ENCODE results near the gene ARSB. TPM values are rescaled to one million over a fixed set of nuclear protein-coding genes. Genes with fewer than 3 reads are reported as not detected.

ARSB gene
- total RNA-seq, 2 experiments from 2014 or later = 4.4 to 5.2 TPM

- no peak for ATAC-seq (ENCODE audit: poor library complexity)
- no peaks in the 10 kb centered on the region for H3K36me3 ChIP-seq (ENCODE audit: insufficient read depth, low read length)
- H3K4me3 ChIP-seq (ENCODE audit: low read length) = no peak overlapping the region
- no peak overlapping the region for H3K27ac ChIP-seq (ENCODE audit: low read depth in 1 of 2, low read length in 2 of 2)
- ChIA-PET POLR2A (no interaction called here), CTCF (no interaction called here)
- DNase-seq = no peak
- no peaks in the 10 kb centered on the region for H3K9me3 ChIP-seq (ENCODE audit: control insufficient read depth in 1 of 2, insufficient read depth in 1 of 2, low read length in 2 of 2)
- no peaks in the 10 kb centered on the region for H3K4me1 ChIP-seq (ENCODE audit: insufficient read depth, low read length)
- Mint-ChIP-seq H3K27ac (no peak overlapping the region), H3K4me3 (no peak overlapping the region), H3K4me1 (ENCODE audit: low read depth) (no peaks in the 10 kb centered on the region), H3K9me3 (no peaks in the 10 kb centered on the region), H3K27me3 (no peaks in the 10 kb centered on the region), H3K36me3 (ENCODE audit: low read depth) (no peaks in the 10 kb centered on the region)
- TF ChIP-seq CTCF (IDR thresholded peaks at IDR 0.05) = no peak
- no peaks in the 10 kb centered on the region for H3K27me3 ChIP-seq (ENCODE audit: control insufficient read depth in 1 of 2, insufficient read depth in 2 of 2, low read length in 2 of 2)
- intact Hi-C loops (cut with DNase I, micrococcal nuclease) = no loop called here
These were observed 173.2 kb downstream of the ARSB start for GRCh38 chr5:78811866-78812265.

GRCh38 chr5:78811121-78811817, 173.8 kb downstream of the ARSB start:
- H3K36me3 ChIP-seq (ENCODE audit: insufficient read depth, low read length) = no peaks in the 10 kb centered on the region
- H3K4me3 ChIP-seq (ENCODE audit: low read length) = no peak overlapping the region
- H3K27ac ChIP-seq (ENCODE audit: low read depth in 1 of 2, low read length in 2 of 2) = no peak overlapping the region
- no peaks in the 10 kb centered on the region for H3K9me3 ChIP-seq (ENCODE audit: control insufficient read depth in 1 of 2, insufficient read depth in 1 of 2, low read length in 2 of 2)
- H3K27me3 ChIP-seq (ENCODE audit: control insufficient read depth in 1 of 2, insufficient read depth in 2 of 2, low read length in 2 of 2) = no peaks in the 10 kb centered on the region
- ATAC-seq (ENCODE audit: poor library complexity) = no peak
- Mint-ChIP-seq H3K4me1 (ENCODE audit: low read depth) (no peaks in the 10 kb centered on the region), H3K27ac (no peak overlapping the region), H3K4me3 (no peak overlapping the region), H3K27me3 (no peaks in the 10 kb centered on the region), H3K9me3 (no peaks in the 10 kb centered on the region), H3K36me3 (ENCODE audit: low read depth) (no peaks in the 10 kb centered on the region)
- no peaks in the 10 kb centered on the region for H3K4me1 ChIP-seq (ENCODE audit: insufficient read depth, low read length)
- TF ChIP-seq CTCF (IDR thresholded peaks at IDR 0.05) = no peak
- ChIA-PET POLR2A (no interaction called here), CTCF (no interaction called here)
- DNase-seq = no peak
- intact Hi-C loops (cut with DNase I, micrococcal nuclease) = no loop called here

GRCh38 chr5:78810098-78810920, 174.8 kb downstream of the ARSB start:
- no peak for TF ChIP-seq CTCF (IDR thresholded peaks at IDR 0.05)
- Histone ChIP-seq H3K4me1 (ENCODE audit: insufficient read depth, low read length) (no peaks in the 10 kb centered on the region), H3K9me3 (ENCODE audit: control insufficient read depth in 1 of 2, insufficient read depth in 1 of 2, low read length in 2 of 2) (no peaks in the 10 kb centered on the region), H3K4me3 (ENCODE audit: low read length) (no peak overlapping the region), H3K36me3 (ENCODE audit: insufficient read depth, low read length) (no peaks in the 10 kb centered on the region), H3K27me3 (ENCODE audit: control insufficient read depth in 1 of 2, insufficient read depth in 2 of 2, low read length in 2 of 2) (no peaks in the 10 kb centered on the region), H3K27ac (ENCODE audit: low read depth in 1 of 2, low read length in 2 of 2) (no peak overlapping the region)
- POLR2A ChIA-PET = no interaction called here
- Mint-ChIP-seq H3K27me3 (no peaks in the 10 kb centered on the region), H3K4me1 (ENCODE audit: low read depth) (no peaks in the 10 kb centered on the region), H3K36me3 (ENCODE audit: low read depth) (no peaks in the 10 kb centered on the region), H3K4me3 (no peak overlapping the region), H3K9me3 (no peaks in the 10 kb centered on the region), H3K27ac (no peak overlapping the region)
- intact Hi-C loops (cut with DNase I, micrococcal nuclease) = no loop called here
- DNase-seq = no peak
- CTCF ChIA-PET = no interaction called here
- no peak for ATAC-seq (ENCODE audit: poor library complexity)

All from CD4-positive, alpha-beta T cell (primary cell).